CD4-positive, alpha-beta T cell treated with Interleukin-15 for 1 hour (primary cell): ENCODE data around the gene MBOAT7.
A peak's percentile ranks its signal among the peaks of the same experiment; 100 is the strongest.
"Not testable (repeated sequence)": the region's sequence is repeated elsewhere in the genome, so short reads cannot be mapped to it uniquely, and the experiment has no call there.

Experiments
- DNase-seq: peaks from one replicate; pipeline ENCODE4 v3.0.0-alpha.2; 2020

Gene MBOAT7, protein sequence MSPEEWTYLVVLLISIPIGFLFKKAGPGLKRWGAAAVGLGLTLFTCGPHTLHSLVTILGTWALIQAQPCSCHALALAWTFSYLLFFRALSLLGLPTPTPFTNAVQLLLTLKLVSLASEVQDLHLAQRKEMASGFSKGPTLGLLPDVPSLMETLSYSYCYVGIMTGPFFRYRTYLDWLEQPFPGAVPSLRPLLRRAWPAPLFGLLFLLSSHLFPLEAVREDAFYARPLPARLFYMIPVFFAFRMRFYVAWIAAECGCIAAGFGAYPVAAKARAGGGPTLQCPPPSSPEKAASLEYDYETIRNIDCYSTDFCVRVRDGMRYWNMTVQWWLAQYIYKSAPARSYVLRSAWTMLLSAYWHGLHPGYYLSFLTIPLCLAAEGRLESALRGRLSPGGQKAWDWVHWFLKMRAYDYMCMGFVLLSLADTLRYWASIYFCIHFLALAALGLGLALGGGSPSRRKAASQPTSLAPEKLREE

DNA sequence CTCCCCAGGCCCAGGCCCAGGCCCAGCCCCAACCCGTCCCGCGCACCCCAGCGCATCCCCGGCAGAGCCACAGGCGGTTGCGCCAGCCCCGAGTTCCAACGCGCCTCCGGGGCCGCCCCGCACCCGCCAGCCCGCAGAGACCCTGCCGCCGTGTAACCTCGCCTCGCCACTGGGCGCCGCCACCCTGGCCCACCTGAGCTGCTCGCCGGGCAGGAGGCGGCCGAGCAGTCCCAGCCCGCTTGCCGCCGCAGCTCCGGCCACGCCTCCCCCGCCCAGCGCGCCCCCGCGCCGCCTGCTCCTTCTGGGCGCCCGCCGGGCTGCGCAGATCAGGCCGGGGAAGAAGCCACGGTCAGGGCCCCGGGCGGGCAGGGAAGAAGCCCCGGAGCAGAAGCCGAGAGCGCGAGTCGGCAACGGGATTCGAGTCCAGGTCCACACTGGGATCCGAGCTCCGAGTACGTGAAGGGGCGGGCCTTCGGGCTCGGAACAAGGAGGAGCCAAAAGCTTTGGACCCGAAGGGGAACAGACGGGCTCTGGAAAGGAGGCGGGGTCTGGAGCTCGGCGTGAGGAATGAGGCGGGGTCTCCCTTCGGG, at the start of gene MBOAT7:
Gene MBOAT7, minus strand, starts transcription at position 436 of the 590 bp plus-strand sequence. CDS start 1,072 bp downstream, outside the sequence.
- DNase-seq = no peak

DNA sequence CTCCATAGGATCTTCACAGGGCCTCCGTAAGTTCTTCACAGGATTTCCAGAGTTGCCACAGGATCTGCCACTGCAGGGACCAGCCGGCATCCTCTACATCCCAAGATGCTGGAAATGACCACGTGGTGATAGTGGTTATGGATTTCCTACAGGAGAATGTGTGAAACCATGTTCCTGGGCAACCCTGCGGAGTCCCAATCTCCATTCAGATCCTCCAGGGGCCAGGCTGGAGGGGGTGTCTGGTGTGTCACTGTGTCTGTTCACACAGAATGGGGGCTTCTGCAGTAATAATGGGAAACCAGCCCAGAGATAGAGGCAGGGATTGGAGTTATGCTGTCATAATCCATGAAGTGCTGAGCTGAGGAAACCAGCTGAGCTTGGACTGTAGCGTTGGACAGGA, 44.6 kb upstream of the MBOAT7 start:
- no peak for DNase-seq

DNA sequence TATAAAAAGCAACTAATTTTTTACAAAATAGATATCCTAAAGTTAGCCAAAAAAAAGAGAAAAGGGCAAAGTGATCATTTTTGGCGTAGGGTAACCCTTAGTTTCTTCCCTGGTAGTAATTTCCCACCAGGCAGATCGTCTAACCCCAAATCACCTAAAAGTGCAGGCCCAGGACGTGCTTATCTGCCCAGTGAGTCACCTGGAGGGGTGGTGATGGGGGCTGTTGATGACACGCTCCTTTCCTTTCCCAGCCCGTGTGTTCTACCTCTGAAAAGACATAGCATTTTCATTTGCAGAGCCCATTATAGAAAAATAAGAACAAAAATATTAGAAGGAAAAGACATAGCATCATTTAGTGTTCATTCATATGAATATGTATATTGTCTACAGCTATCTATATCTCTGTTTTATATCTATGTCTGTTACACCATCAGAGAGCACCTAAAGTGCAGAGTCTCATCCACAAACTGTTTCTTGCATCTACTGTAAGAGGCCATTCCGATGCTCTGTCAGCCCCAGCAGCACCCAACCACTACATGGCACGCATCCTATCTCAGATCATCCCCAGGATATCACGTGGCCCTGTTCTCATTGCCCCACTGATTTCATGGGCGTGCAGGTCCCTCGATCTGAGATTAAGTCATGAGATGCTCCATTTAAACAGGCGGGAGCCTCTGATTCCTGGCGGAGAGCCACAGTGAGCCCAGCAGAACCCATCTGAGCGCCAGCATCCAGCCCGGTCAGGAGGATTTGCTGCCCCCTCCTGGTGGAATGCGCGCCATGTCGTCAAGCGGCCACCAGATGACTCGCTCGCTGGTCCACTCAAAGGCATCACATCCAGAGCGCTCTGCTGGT, 41.9 kb upstream of the MBOAT7 start:
- DNase-seq = peak; percentile 81

DNA sequence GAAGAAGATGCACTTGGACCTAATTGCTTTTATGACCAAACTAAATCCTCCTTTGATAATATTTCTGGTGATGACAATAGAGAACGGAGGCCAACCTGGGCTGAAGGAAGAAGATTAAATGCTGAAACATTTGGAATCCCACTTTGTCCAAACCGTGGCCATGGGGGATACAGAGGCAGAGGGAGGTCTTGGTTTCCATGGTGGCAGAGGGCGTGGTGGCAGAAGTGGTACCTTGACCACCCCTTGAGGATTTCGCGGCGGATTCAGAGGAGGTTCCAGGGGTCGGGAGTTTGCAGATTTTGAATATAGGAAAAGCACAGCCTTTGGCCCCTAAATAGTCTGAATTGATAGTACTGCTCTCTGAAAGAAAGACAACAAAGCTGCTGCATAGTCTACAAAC, 40.7 kb upstream of the MBOAT7 start:
- DNase-seq = no peak

DNA sequence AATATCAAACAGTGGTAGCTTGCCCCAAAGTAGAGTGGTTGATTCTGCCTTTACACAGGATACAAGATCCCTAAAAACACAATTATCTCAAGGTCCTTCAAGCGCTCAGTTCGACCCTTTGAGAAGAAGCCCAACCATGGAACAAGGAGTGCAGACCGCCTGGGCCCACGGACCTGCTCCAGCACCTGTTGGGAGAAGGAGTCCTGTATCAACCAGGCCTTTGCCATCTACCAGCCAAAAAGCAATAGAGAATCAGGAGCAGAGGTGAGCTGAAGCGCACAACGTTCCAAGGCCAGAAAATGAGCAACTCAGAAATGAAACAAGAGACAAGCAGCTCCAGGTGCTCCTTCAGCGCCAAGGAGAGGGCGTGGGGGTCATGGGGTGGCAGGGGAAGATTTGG, 39.8 kb upstream of the MBOAT7 start:
- DNase-seq = no peak

- DNase-seq = not testable (repeated sequence)
Observed at GRCh38 chr19:54224619-54225018, 35.2 kb upstream of the MBOAT7 start.

DNA sequence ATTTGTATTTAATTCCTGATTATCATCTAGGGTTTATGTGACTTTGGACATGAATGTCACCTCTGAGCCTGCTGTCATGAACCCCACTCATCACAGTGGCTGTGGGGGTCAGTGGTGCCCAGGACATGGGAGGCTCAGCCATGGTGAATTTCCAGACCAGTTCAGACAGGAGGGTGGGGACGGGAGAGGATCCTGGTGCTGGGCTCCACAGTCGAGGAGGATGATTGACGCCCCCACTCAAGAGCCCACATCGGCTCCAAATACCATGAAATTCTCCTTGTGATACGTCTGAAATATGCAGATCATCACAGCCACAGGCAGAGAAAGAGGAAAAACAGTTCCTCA, 34.5 kb upstream of the MBOAT7 start:
- not testable (repeated sequence) for DNase-seq

DNA sequence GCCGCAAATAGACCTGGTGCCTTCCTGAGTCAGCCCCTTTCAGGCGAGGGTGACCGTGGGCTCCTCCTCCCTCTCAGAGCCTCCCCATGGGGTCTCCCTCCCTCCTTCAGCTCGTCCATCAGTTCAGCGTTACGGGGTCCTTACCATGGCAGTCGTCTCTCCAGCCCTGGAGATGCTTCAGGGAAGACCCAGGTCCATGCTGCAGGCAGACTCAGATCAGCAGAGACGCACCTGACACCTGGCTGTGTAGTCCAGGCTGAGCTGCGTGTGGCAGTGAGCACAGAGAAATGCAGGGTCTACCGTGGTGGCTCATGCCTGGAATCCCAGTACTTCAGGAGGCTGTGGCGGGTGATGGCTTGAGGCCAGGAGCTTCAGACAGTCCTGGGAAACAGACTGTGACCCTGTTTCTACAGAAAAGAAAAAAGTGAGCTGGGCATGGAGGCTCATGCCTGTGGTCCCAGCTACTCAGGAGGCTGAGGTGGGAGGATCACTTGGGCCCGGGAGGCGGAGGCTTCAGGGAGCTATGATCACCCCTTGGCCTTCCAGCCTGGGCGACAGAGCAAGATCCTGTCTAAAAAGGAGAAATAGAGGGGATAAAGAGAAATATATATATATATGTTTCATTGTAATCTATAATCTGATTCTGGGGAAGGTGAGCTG, 34.0 kb upstream of the MBOAT7 start:
- DNase-seq = not testable (repeated sequence)

GRCh38 chr19:54222474-54223276, 33.3 kb upstream of the MBOAT7 start, which contains the start of gene LILRB3:
Gene LILRB3, minus strand, starts transcription at chr19:54223007. Its CDS starts 31 bp downstream, at chr19:54222976.
- peak; percentile 62 for DNase-seq

DNA sequence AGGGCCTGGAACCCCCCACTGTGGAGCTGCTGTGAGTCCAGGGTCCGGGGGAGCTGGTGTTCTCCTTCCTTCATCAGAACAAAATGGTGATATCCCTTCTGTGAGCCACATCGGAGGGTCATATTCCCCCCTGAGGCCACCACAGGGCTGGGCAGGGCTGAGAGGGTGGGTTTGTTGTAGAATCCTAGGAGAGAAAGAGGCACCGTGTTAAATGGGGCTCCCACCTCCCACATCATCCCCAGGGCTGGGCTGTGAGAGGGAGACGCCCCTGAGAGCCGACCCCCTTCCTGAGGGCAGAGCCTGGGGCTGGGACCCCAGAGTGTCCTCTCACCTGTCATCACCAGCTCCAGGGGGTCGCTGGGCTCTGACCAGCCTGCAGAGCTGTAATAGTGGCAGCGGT, 32.6 kb upstream of the MBOAT7 start:
- DNase-seq = not testable (repeated sequence)

DNA sequence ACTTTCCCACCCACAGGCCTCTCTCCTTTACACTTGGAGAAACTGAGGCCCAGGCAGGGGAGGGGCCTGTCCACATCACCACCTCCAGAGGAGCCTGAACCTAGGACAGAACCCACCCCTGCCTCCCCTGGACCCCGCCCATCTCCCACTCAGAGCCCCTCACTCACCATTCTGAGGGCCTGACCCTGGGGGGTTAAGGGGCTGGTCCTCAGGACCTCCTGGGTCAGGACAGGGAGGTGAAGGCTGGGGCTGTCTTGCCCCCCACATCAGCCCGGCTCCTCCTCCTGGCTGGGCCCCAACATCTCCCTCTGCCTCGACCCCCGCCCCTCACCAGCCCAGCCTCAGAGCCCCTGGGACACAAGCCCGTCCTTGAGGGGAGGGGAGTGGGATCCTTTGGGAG, 30.3 kb upstream of the MBOAT7 start:
- not testable (repeated sequence) for DNase-seq

DNA sequence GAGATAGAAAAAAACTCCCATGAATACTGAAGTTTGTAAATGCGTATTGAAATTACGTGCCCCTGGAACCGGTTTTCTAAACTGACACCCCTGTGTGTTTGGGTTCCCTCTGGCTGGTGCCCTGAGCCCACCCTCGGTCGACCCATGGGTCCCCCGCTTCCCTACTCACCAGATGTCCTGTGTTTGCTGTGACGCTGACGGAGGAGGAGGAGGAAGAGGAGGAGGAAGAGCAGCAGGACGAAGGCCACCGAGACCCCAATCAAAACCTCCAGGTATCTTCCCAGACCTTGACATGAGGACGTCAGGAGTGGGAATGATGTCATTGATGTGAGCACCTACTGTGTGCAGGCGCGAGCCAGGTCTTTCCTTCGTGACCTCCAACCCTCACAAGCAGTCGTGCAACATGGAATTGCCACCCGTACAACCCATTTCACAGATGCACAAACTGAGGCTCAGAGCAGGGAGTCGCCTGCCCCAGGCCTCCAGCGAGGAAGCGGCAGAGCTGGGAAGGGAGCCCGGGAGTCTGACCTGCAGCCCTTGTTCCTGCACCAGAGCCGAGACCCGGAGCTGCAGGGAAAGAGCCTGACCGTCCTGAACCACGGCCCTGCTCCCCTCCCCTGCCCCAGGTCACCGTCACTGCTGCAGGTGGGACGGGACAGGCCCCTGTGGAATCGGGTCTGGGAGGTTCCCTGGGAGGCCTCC, 29.7 kb upstream of the MBOAT7 start:
- DNase-seq = no peak

DNA sequence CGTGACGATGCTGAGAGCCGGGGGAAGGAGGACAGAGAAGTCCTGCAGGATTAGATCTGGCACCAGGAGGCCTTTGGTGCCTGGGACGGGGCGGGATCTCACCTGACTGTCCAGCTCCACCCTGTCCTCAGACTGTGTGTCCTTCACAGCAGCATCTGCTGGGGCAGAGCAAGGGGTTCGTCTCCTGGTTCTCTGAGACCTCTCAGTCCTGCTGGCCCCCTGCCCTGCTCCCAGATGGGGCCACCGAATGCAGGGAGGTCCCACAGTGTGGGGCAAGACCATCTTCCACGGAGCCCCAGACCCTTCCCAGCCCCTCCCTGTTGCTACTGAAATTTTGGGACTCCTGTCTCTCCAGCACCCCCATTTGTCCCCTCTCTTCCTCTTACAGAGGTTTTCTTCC, 28.9 kb upstream of the MBOAT7 start:
- DNase-seq = peak; percentile 12

DNA sequence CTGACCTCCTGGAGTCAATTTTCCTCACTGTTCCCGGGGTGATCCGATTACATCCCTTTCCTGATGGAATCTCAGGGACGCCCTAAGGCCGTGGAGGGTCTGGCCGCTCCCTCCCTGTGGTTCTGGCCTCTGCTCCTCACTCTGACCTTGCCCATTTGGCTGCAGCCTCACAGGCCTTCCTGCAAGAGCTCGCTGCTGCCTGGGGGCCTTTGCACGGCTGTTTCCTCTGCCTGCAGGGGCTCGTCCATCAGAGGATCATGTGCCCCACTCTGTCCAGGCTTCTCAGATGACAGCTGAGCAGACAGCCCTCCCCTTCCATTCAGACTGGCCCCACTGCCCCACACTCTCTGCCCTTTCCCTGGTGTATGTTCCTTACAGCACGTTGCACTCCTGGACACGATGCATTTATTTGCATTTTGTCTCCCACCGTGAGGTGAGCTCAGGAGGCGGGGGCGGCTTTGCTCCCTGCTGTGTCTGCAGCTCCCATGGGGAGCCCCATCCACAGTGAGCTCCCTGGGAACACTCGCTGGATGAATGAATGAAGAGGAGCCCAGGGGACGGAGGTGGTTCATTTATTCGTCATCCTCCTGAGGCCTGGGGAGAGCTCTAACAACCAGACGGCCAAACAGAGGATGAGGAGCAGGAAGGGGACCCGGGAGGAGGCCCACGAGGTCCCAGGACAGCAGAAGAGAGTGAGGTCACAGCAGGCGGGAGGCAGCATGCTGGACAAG, 28.3 kb upstream of the MBOAT7 start:
- DNase-seq = peak; percentile 14

DNA sequence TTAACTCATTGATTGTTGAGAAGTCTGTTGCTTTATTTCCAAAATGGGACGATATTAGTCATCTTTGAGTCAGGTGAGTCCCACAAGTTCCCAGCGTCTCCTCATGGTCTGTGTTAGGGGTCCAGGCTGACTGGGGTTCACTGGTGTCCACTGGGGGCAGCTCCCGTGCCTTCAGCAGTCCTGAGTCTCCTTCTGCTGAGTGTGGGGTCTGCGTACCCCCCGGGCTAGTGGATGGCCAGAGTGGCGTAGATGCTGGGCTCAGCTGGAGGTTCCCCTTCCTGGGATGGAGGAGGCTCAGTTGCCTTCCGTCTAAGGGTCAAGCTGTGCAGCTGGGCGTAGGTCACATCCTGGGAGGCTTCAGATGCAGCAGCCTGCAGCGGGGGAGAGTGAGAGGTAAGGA, 27.5 kb upstream of the MBOAT7 start:
- peak; percentile 10 for DNase-seq

GRCh38 chr19:54214734-54215133, 25.4 kb upstream of the MBOAT7 start:
- not testable (repeated sequence) for DNase-seq

DNA sequence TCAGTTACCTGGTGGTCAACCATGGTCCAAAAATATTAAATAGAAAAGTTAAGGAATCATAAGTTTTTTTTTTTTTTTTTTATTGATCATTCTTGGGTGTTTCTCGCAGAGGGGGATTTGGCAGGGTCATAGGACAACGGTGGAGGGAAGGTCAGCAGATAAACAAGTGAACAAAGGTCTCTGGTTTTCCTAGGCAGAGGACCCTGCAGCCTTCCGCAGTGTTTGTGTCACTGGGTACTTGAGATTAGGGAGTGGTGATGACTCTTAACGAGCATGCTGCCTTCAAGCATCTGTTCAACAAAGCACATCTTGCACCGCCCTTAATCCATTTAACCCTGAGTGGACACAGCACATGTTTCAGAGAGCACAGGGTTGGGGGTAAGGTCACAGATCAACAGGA, 24.8 kb upstream of the MBOAT7 start:
- DNase-seq = not testable (repeated sequence)

DNA sequence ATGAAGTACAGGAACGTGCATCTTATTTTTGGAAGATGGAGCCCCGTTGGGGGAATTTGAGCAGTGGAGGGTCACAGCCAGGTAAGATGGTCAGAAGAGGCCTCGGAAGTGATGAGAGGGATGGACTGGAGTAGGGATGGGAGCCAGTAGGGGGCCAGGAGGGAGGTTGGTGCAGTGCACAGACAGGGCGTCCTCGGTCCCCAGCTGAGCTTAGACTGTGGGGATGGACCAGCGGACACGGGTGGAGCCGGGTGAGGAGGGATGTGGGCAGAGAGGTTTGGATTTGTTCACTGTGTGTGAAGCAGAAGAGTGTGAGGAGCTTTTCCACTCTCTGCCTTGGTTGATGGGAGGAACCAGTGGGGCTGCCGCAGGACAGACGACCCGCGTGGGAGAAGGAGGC, 21.9 kb upstream of the MBOAT7 start:
- DNase-seq = no peak

GRCh38 chr19:54209811-54210494, 20.6 kb upstream of the MBOAT7 start:
- peak; percentile 64 for DNase-seq
